HG03039 (cell line): ENCODE measurements around the gene WDR1.

Source experiments
- ATAC-seq: cut with Tn5 transposase; IDR thresholded peaks from one replicate; pipeline ENCODE4 v1.9.1; 2021; ENCODE audit warnings: mild to moderate bottlenecking, moderate library complexity; ENCODE audit not compliant: unreplicated experiment

Gene WDR1

DNA sequence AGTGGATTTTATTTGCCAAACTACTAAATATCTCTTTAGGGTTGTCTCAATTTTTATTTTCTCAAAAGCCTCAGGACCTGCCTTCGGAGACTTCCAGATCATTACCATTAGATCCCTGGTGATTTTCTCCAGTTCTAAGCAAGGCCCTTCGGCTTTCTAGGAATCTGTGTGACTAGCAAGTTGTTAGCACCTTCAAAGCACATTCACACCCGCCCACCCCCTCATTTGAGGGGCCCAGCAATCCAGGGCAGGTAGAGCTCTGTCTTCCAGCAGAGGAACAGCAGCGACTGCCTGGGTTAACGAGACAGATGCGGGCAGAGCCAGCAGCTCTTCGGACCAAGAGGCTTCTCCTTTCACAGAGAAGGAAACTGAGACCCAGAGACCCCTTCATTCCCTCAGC lies 2.0 kb downstream of the WDR1 start:
- no peak for ATAC-seq

- no peak for ATAC-seq
Observed at GRCh38 chr4:10114147-10114546, 2.5 kb downstream of the WDR1 start.

GRCh38 chr4:10113362-10114047 lies 3.1 kb downstream of the WDR1 start:
- ATAC-seq: no peak

DNA sequence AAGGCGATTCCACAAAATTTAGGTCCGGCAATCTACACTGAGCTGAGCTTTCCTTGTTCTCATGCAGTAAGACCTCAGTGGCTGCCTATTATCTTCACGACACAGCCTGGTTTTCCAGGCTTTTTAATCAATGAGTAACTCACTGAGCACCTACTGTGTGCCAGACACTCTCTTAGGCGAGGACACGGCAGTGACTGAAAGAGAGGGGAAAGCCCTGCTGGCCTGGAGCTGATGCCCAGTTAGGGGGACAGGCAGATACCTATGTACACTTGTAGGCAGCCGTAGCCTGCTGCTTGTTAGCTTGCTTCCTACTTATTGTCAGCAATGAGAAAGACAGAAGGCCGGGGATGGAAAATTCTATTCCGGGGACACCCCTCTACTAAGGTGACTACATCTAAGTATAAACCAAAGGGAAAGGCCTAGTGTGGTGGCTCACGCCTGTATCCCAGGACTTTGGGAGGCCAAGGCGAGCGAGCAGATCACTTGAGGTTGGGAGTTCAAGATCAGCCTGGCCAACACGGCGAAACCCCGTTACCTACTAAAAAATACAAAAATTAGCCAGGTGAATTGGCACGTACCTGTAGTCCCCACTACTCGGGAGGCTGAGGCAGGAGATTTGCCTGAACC lies 3.8 kb downstream of the WDR1 start:
- no peak for ATAC-seq

- no peak for ATAC-seq
Observed at GRCh38 chr4:10111067-10111801, 5.4 kb downstream of the WDR1 start.

GRCh38 chr4:10109995-10110670 lies 6.5 kb downstream of the WDR1 start:
- no peak for ATAC-seq

DNA sequence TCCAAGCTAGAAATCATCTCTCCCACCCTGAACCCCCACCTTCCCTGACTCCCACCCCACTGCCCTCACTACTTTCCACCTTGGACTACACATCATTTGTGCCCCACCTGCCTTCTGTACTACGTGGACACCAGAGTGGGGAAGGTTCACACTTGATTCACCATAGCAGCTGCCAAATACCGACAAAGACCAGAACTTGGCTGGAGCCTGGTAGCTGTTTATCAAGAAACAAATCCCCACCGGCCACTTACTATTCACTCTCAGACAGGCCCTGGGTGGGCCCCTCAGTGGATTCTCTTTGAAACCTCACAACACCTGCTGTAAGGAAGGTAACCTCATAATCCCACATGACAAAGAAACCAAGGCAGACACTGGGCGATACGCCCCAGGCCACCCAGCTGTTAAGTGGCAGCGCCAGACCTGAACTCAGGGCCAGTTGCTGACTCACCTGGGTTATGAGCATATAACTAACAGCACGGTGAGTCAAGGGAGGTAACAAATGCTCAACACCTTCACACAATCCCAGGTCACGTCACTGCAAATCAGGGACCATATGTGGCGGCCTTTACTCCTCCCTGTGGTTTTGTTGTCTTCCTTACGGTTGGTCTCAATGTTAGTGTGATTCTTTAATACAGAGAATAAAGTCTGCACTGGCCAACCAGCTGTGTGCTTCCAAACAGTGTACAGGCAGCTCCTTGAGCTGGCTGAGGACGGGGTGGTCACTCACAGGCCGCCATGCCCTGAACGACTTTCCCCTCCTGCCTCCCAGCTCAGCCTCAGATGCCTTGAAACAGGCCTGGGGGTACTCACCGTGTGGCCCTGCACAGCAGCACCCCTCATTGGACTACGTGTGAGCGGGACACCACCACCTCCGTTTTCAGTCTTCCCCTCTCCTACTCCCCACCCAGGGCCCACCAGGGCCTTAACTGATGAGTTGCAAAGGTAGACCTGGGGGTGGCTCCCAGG lies 7.5 kb downstream of the WDR1 start:
- ATAC-seq: no peak

DNA sequence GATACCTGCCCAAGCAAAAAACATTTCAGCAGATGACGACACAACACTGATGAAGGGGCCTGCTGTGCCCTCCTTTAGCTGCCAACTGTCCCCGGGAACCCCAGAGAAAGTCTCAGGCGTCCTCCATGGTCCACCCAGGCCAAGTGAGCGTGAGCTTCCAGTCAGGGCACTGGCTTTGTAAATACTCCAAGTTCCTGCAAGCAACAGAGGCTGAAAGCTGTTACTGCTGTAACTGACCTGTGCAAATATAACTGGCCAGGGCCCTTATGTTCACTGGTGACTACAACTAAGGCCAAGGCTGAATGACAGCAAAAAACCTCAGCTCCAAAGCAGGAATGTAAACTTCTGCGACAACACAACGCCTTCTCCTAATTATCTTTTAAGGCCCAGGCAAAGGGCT lies 8.2 kb downstream of the WDR1 start:
- no peak for ATAC-seq

- ATAC-seq: no peak
Observed at GRCh38 chr4:10107111-10108091, 9.2 kb downstream of the WDR1 start.

DNA sequence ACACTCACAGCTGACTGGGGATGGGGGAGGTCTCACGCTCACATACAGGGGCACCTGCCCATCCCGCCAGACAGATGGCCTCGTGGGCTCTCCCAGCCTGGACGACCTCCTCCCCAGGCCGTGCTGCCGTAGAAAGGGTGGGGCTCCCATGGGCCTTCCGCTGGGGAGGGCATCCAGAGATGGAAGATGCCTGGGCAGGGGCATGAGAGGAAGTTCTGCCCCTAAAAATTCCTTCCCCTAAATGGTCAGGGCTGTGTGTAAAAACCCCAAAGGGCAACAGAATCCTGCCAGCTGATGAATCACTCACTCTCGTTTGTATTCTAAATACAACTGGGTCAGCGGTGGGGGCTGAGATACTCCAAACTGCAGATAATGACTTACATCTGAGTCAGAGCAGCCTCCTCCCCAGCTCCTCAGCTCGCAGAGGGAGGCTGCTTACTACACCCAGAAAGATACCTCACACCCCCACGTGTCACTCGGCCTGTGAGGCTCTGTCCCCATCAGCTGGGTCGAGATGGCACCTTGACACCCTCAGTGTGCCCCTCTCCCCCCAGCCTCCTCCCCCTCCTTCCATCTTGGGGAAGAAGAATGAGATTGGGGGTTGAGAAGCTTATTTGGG lies 10.1 kb downstream of the WDR1 start:
- ATAC-seq: no peak

- ATAC-seq: no peak
Observed at GRCh38 chr4:10105920-10106319, 10.7 kb downstream of the WDR1 start.

- no peak for ATAC-seq
Observed at GRCh38 chr4:10105421-10105820, 11.2 kb downstream of the WDR1 start.

- no peak for ATAC-seq
Observed at GRCh38 chr4:10104991-10105276, 11.7 kb downstream of the WDR1 start.

DNA sequence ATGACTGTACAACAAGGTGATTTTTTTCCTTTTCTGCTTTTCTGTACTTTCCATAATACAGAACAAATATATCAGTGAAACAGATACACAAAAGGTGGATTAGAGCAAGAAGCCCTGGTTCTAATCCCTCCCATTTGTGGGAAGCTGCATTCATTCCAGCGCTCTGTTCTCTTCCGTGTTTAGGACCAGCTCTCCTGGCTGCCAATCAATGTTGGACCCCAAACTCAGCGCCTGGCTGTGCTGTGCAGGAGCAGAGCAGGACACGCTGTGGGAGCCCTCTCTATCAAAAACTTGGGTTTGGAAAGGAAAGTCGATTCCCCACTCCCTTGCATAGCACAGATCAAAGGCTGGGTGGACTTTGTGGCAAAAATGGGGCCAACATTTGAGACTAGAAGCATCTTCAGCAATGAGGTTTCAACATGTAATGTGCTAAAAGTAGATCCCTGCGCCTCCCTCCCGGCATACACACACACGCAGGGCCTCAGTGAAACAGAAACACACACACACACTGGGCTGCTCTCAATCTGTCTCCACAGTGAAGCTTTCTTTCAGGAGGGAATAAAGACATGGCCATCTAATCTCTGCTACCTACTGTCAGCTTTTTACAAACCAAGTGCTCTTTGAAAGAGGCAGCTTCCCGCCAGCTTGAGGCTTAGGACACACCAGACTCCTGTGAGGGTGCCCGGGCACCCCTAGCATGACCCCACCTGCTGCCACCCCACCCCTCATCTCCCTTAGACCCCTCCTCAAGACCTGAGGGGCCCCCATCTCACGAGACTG lies 12.2 kb downstream of the WDR1 start:
- no peak for ATAC-seq

GRCh38 chr4:10102474-10103332 lies 13.9 kb downstream of the WDR1 start:
- no peak for ATAC-seq

GRCh38 chr4:10101671-10102473 lies 14.7 kb downstream of the WDR1 start:
- ATAC-seq: no peak
